ENCODE data around the gene ST7L.

Gene ST7L

DNA sequence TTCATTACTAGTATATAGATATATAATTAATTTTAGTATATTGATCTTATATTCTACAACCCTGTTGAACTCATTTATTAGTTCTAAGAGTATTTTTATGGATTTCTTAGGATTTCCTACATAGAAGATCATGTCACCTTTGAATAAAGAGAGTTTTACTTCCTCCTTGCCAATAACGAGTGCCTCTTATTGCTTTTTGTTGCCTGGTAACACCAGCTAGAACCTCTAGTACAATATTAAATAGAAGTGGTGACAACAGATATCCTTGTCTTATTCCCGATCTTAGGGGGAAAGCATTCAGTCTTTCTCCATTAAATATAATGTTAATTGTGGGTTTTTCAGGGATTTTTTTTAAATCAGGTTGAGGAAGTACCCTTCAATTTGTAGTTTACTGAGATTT, 69.4 kb downstream of the ST7L start:
- peaks cover 12% of the 10 kb centered on the region for H3K36me3 Mint-ChIP-seq (ENCODE audit: low read depth)
- no peaks in the 10 kb centered on the region for H3K9me3 Mint-ChIP-seq
- H3K27me3 Mint-ChIP-seq: no peaks in the 10 kb centered on the region
- intact Hi-C loops (cut with micrococcal nuclease): no loop called here
- no peak overlapping the region for H3K4me3 Mint-ChIP-seq
- H3K27ac Mint-ChIP-seq: no peak overlapping the region
- H3K4me1 Mint-ChIP-seq (ENCODE audit: low read depth): peaks cover 12% of the 10 kb centered on the region

DNA sequence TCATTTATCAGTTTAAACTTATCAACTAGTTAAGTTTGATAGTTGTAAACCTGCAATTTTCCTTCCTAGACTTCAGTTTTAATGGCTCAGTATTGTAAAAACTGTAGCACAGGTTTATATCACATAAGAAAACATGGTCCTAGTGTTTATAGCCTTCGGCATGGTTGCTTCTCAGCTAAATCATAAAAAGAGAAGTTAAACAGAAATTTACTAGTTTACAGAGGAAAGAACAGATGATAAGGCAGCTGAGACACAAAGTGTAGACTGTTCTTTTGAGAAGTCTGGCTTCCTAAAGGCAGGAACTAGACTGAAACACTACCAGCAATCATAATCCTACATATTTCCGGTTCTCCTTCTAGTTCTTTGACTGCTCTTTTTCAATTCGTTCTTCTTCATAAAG, 70.4 kb downstream of the ST7L start:
- intact Hi-C loops (cut with micrococcal nuclease): no loop called here
- H3K27ac Mint-ChIP-seq: no peak overlapping the region
- H3K4me3 Mint-ChIP-seq: no peak overlapping the region
- no peaks in the 10 kb centered on the region for H3K9me3 Mint-ChIP-seq
- H3K4me1 Mint-ChIP-seq (ENCODE audit: low read depth): peaks cover 12% of the 10 kb centered on the region
- peaks cover 11% of the 10 kb centered on the region for H3K36me3 Mint-ChIP-seq (ENCODE audit: low read depth)
- H3K27me3 Mint-ChIP-seq: no peaks in the 10 kb centered on the region

GRCh38 chr1:112546076-112546475, 72.9 kb downstream of the ST7L start:
- intact Hi-C loops (cut with micrococcal nuclease): no loop called here
- no peak overlapping the region for H3K4me3 Mint-ChIP-seq
- no peak overlapping the region for H3K27ac Mint-ChIP-seq
- no peaks in the 10 kb centered on the region for H3K9me3 Mint-ChIP-seq
- peaks cover 12% of the 10 kb centered on the region for H3K4me1 Mint-ChIP-seq (ENCODE audit: low read depth)
- peaks cover 18% of the 10 kb centered on the region for H3K36me3 Mint-ChIP-seq (ENCODE audit: low read depth)
- H3K27me3 Mint-ChIP-seq: no peaks in the 10 kb centered on the region

- H3K9me3 Mint-ChIP-seq: no peaks in the 10 kb centered on the region
- no peak overlapping the region for H3K4me3 Mint-ChIP-seq
- peaks cover 12% of the 10 kb centered on the region for H3K4me1 Mint-ChIP-seq (ENCODE audit: low read depth)
- intact Hi-C loops (cut with micrococcal nuclease): no loop called here
- no peak overlapping the region for H3K27ac Mint-ChIP-seq
- H3K27me3 Mint-ChIP-seq: no peaks in the 10 kb centered on the region
- peaks cover 30% of the 10 kb centered on the region for H3K36me3 Mint-ChIP-seq (ENCODE audit: low read depth)
These were observed 74.2 kb downstream of the ST7L start for GRCh38 chr1:112544751-112545150.

- H3K9me3 Mint-ChIP-seq: no peaks in the 10 kb centered on the region
- H3K4me3 Mint-ChIP-seq: no peak overlapping the region
- no peak overlapping the region for H3K27ac Mint-ChIP-seq
- peaks cover 12% of the 10 kb centered on the region for H3K4me1 Mint-ChIP-seq (ENCODE audit: low read depth)
- H3K36me3 Mint-ChIP-seq (ENCODE audit: low read depth): peaks cover 34% of the 10 kb centered on the region
- no peaks in the 10 kb centered on the region for H3K27me3 Mint-ChIP-seq
- intact Hi-C loops (cut with micrococcal nuclease): no loop called here
These were observed 74.8 kb downstream of the ST7L start for GRCh38 chr1:112544011-112544688.

DNA sequence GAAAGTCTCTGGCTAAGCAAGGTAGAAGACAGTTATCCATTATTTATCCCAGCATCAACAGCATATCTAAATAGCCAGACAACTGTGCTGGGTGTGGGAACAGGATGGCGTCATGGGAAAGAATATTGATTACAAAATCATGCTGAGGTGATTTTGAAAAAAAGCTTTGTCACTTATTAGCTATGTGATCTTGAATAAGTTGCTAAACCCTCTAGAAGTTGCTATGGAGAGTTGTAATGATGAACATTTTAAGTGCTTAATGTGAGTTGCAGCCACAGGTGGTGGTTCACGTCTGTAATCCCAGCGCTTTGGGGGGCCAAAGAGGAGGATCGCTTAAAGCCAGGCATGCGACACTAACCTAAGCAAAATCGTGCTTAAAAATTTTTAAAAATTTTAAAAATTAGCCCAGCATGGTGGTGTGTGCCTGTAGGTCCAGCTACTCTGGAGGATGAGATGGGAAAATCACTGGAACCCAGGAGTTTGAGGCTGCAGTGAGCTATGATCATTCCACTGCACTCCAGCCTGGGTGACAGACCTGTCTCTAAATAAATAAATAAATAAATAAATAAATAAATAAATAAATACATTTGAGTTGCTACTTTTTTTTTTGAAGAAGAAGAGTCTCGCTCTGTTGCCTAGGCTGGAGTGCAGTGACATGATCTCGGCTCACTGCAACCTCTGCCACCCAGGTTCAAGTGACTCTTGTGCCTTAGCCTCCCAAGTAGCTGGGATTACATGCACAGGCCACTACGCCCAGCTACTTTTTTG, 76.6 kb downstream of the ST7L start:
- intact Hi-C loops (cut with micrococcal nuclease): no loop called here
- H3K9me3 Mint-ChIP-seq: no peaks in the 10 kb centered on the region
- no peak overlapping the region for H3K4me3 Mint-ChIP-seq
- H3K27ac Mint-ChIP-seq: no peak overlapping the region
- no peaks in the 10 kb centered on the region for H3K4me1 Mint-ChIP-seq (ENCODE audit: low read depth)
- H3K27me3 Mint-ChIP-seq: no peaks in the 10 kb centered on the region
- peaks cover 38% of the 10 kb centered on the region for H3K36me3 Mint-ChIP-seq (ENCODE audit: low read depth)

GRCh38 chr1:112541299-112541698, 77.6 kb downstream of the ST7L start:
- Mint-ChIP-seq H3K36me3 (ENCODE audit: low read depth) (peaks cover 42% of the 10 kb centered on the region), H3K27ac (no peak overlapping the region), H3K4me1 (ENCODE audit: low read depth) (no peaks in the 10 kb centered on the region), H3K9me3 (no peaks in the 10 kb centered on the region), H3K4me3 (no peak overlapping the region), H3K27me3 (no peaks in the 10 kb centered on the region)
- intact Hi-C loops (cut with micrococcal nuclease): no loop called here

- Mint-ChIP-seq H3K4me3 (no peak overlapping the region), H3K36me3 (ENCODE audit: low read depth) (peaks cover 33% of the 10 kb centered on the region), H3K4me1 (ENCODE audit: low read depth) (no peaks in the 10 kb centered on the region), H3K27me3 (no peaks in the 10 kb centered on the region), H3K27ac (no peak overlapping the region), H3K9me3 (no peaks in the 10 kb centered on the region)
- intact Hi-C loops (cut with micrococcal nuclease): no loop called here
These were observed 78.6 kb downstream of the ST7L start for GRCh38 chr1:112540226-112540794.

DNA sequence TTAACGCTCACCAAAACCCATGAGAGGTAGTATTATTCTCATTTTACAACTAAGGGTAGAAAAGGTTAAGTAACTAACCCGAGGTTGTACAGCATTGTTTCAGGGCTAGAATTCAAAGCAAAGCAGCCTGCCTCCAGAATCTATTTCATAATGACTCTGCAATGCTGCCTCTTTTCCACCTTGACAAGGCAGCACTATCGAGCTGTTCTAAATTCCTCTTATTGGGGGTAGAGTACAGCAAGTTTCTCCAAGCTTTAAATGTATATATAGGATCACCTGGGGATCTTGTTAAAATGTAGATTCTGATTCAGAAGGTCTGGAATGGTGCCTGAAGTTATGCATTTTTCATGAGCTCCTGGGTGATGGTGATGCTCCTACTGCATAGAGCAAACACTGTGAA, 80.1 kb downstream of the ST7L start:
- Mint-ChIP-seq H3K27me3 (no peaks in the 10 kb centered on the region), H3K4me1 (ENCODE audit: low read depth) (no peaks in the 10 kb centered on the region), H3K27ac (no peak overlapping the region), H3K36me3 (ENCODE audit: low read depth) (peaks cover 44% of the 10 kb centered on the region), H3K9me3 (no peaks in the 10 kb centered on the region), H3K4me3 (no peak overlapping the region)
- intact Hi-C loops (cut with micrococcal nuclease): no loop called here

- intact Hi-C loops (cut with micrococcal nuclease): no loop called here
- Mint-ChIP-seq H3K9me3 (no peaks in the 10 kb centered on the region), H3K27me3 (no peaks in the 10 kb centered on the region), H3K4me1 (ENCODE audit: low read depth) (no peaks in the 10 kb centered on the region), H3K36me3 (ENCODE audit: low read depth) (peaks cover 49% of the 10 kb centered on the region), H3K27ac (no peak overlapping the region), H3K4me3 (no peak overlapping the region)
These were observed 81.5 kb downstream of the ST7L start for GRCh38 chr1:112537456-112537855.

GRCh38 chr1:112536561-112536960, 82.4 kb downstream of the ST7L start:
- H3K4me3 Mint-ChIP-seq: no peak overlapping the region
- no peak overlapping the region for H3K27ac Mint-ChIP-seq
- intact Hi-C loops (cut with micrococcal nuclease): no loop called here
- H3K4me1 Mint-ChIP-seq (ENCODE audit: low read depth): no peaks in the 10 kb centered on the region
- no peaks in the 10 kb centered on the region for H3K27me3 Mint-ChIP-seq
- peaks cover 44% of the 10 kb centered on the region for H3K36me3 Mint-ChIP-seq (ENCODE audit: low read depth)
- no peaks in the 10 kb centered on the region for H3K9me3 Mint-ChIP-seq

GRCh38 chr1:112533029-112533428, 85.9 kb downstream of the ST7L start:
- Mint-ChIP-seq H3K27me3 (no peaks in the 10 kb centered on the region), H3K9me3 (no peaks in the 10 kb centered on the region), H3K27ac (no peak overlapping the region), H3K4me1 (ENCODE audit: low read depth) (no peaks in the 10 kb centered on the region), H3K36me3 (ENCODE audit: low read depth) (peaks cover 24% of the 10 kb centered on the region), H3K4me3 (no peak overlapping the region)
- intact Hi-C loops (cut with micrococcal nuclease): no loop called here

- intact Hi-C loops (cut with micrococcal nuclease): no loop called here
- no peaks in the 10 kb centered on the region for H3K4me1 Mint-ChIP-seq (ENCODE audit: low read depth)
- no peaks in the 10 kb centered on the region for H3K27me3 Mint-ChIP-seq
- no peak overlapping the region for H3K4me3 Mint-ChIP-seq
- no peak overlapping the region for H3K27ac Mint-ChIP-seq
- H3K36me3 Mint-ChIP-seq (ENCODE audit: low read depth): peaks cover 33% of the 10 kb centered on the region
- H3K9me3 Mint-ChIP-seq: no peaks in the 10 kb centered on the region
These were observed 86.9 kb downstream of the ST7L start for GRCh38 chr1:112532064-112532463.

GRCh38 chr1:112530832-112531231, 88.1 kb downstream of the ST7L start:
- Mint-ChIP-seq H3K4me3 (no peak overlapping the region), H3K27me3 (no peaks in the 10 kb centered on the region), H3K27ac (no peak overlapping the region), H3K36me3 (ENCODE audit: low read depth) (peaks cover 40% of the 10 kb centered on the region), H3K4me1 (ENCODE audit: low read depth) (no peaks in the 10 kb centered on the region), H3K9me3 (no peaks in the 10 kb centered on the region)
- intact Hi-C loops (cut with micrococcal nuclease): no loop called here
